DND-41 (cell line): ENCODE measurements around the gene FUOM.

Experiments
- ATAC-seq: fragments of 200-7000 bp; cut with Tn5 transposase; 3 replicates; pipeline ENCODE4 v1.9.1; 2021; ENCODE audit warnings: low read depth; ENCODE audit not compliant: insufficient read depth
- DNase-seq: peaks from one replicate; pipeline ENCODE4 v3.0.0-alpha.2; 2020
- H2AFZ ChIP-seq: 2 replicates; pipeline ENCODE4 v1.6.0; 2012; ENCODE audit warnings: low read depth, low read length
- H3K27ac ChIP-seq: 2 replicates; pipeline ENCODE4 v1.5.1; 2012; ENCODE audit warnings: low read length, inconsistent platforms
- H3K27me3 ChIP-seq: fragments of 200-600 bp; sonication (generic); 2 replicates; pipeline ENCODE4 v1.6.0; 2012; ENCODE audit warnings: low read length, mild to moderate bottlenecking, inconsistent platforms; ENCODE audit not compliant: insufficient read depth, poor library complexity
- H3K36me3 ChIP-seq: 2 replicates; pipeline ENCODE4 v1.5.1; 2012; ENCODE audit warnings: low read length, inconsistent platforms; ENCODE audit not compliant: insufficient read depth
- H3K4me1 ChIP-seq: 2 replicates; pipeline ENCODE4 v1.5.1; 2012; ENCODE audit warnings: mild to moderate bottlenecking, low read length; ENCODE audit not compliant: insufficient read depth
- H3K4me2 ChIP-seq: 2 replicates; pipeline ENCODE4 v1.6.0; 2012; ENCODE audit warnings: mild to moderate bottlenecking, moderate library complexity, low read length, inconsistent platforms; ENCODE audit not compliant: insufficient read depth
- H3K4me3 ChIP-seq, 2 experiments: fragments of 200-600 bp in 1 of 2; shearing (Covaris generic) in 1 of 2; 2 replicates each; pipeline ENCODE4 v1.5.1; 2012 to 2016; ENCODE audit warnings: inconsistent platforms in 2 of 2, low read length in 2 of 2, mild to moderate bottlenecking in 2 of 2, low read depth in 1 of 2, moderate library complexity in 1 of 2
- H3K79me2 ChIP-seq: 2 replicates; pipeline ENCODE4 v1.6.0; 2012; ENCODE audit warnings: low read length, inconsistent platforms; ENCODE audit not compliant: insufficient read depth
- H3K9ac ChIP-seq: 2 replicates; pipeline ENCODE4 v1.6.0; 2012; ENCODE audit warnings: low read depth, mild to moderate bottlenecking, inconsistent platforms, low read length, moderate library complexity
- H3K9me3 ChIP-seq: 2 replicates; pipeline ENCODE4 v1.5.1; 2012; ENCODE audit warnings: low read length, moderate library complexity, mild to moderate bottlenecking, inconsistent platforms; ENCODE audit not compliant: insufficient read depth, severe bottlenecking
- H4K20me1 ChIP-seq: 2 replicates; pipeline ENCODE4 v1.6.0; 2012; ENCODE audit warnings: low read length; ENCODE audit not compliant: insufficient read depth
- EZH2 ChIP-seq: IDR thresholded peaks from 3 replicates; pipeline ENCODE4 v1.6.1; 2012; ENCODE audit warnings: borderline replicate concordance, low read depth, mild to moderate bottlenecking, moderate library complexity, low read length, inconsistent platforms; ENCODE audit not compliant: severe bottlenecking
- TF ChIP-seq, protein P1 (sequence below): IDR thresholded peaks from 2 replicates; pipeline ENCODE4 v1.5.1; 2012; ENCODE audit warnings: borderline replicate concordance, low read length, moderate library complexity, mild to moderate bottlenecking; ENCODE audit not compliant: poor library complexity, severe bottlenecking; ENCODE audit errors: extremely low read depth

Gene FUOM

DNA sequence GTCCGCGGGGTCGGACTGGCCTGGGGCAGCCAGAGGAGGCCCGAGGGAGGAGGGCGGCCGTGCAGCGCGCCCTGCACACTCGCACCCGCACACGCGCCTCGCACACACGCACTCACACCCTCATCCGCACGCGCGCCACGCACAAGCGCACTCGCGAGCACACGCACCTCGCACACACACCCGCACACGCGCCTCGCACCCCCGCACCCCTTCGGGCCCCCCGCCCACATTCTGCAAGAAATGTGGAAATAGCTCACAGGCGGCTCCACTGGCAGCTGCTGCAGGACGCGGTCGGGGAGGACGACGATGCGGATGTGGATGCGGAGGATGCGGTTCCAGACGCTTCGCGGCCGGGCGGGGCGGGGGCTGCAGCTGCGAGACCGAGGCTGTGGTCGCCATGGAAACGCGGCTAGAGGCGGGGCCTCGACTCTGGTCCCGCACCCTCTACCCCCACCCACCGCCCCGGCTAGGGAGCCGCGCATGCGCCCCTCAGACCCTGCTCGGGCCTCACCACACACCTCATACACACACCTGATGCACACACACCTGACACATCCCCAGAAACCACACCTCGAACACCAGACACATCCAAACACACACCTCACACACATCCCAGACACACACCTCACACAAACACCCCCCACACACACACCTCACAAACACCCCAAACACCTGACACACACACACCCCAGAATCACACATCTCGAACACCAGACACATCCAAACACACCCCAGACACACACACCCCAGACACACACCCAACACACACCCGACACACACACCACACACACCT lies 21.0 kb downstream of the FUOM start, which contains the start of gene CALY:
Gene CALY (minus strand): TSS at position 320 of the 793 bp plus-strand sequence. CDS start 7,907 bp downstream, outside the sequence.
- no peaks in the 10 kb centered on the region; the same call in 1 of the 2 replicates for H4K20me1 ChIP-seq
- no peaks in the 10 kb centered on the region for H3K36me3 ChIP-seq
- TF ChIP-seq, protein P1, sequence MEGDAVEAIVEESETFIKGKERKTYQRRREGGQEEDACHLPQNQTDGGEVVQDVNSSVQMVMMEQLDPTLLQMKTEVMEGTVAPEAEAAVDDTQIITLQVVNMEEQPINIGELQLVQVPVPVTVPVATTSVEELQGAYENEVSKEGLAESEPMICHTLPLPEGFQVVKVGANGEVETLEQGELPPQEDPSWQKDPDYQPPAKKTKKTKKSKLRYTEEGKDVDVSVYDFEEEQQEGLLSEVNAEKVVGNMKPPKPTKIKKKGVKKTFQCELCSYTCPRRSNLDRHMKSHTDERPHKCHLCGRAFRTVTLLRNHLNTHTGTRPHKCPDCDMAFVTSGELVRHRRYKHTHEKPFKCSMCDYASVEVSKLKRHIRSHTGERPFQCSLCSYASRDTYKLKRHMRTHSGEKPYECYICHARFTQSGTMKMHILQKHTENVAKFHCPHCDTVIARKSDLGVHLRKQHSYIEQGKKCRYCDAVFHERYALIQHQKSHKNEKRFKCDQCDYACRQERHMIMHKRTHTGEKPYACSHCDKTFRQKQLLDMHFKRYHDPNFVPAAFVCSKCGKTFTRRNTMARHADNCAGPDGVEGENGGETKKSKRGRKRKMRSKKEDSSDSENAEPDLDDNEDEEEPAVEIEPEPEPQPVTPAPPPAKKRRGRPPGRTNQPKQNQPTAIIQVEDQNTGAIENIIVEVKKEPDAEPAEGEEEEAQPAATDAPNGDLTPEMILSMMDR = no peak
- TF ChIP-seq EZH2 = no peak
- peaks cover 2% of the 10 kb centered on the region for H3K27me3 ChIP-seq
- ATAC-seq (peak; percentile 57), DNase-seq (peak; percentile 59)
- H3K4me3 ChIP-seq = no peak within 1 kb of the TSS
- no peak within 1 kb of the TSS for H2AFZ ChIP-seq
- no peak within 1 kb of the TSS for H3K4me2 ChIP-seq
- no peaks in the 10 kb centered on the region for H3K9me3 ChIP-seq
- H3K79me2 ChIP-seq = no peaks in the 10 kb centered on the region
- no peak within 1 kb of the TSS for H3K9ac ChIP-seq
- H3K4me1 ChIP-seq = no peaks in the 10 kb centered on the region
- H3K27ac ChIP-seq = no peak within 1 kb of the TSS

DNA sequence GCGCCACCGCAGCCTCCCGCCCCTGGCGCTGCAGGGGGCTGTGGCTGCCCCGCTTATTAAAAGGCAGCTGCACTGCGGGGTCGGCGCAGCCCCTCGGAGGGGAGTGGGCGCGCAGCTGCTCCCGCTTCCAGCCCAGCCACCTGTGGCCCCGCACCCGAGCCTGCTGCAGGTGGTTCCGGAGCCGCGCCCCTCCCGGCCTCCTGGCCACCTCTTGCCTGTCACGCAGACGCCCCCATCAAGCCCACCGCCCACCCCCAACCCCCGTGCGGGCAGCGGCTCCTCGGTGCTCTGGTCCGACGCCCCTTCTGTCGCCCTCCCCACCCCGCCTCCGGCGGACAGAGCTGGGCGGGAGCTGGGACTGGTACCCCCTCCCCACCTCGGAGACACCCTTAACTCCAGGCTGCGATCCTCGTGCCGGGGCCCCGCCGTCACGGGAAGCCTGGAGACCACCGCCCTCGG lies 21.7 kb downstream of the FUOM start:
- H3K27me3 ChIP-seq = peaks cover 5% of the 10 kb centered on the region
- no peak overlapping the region for H3K27ac ChIP-seq
- TF ChIP-seq EZH2 = no peak
- TF ChIP-seq, protein P1 = no peak
- DNase-seq (no peak), ATAC-seq (no peak)
- no peaks in the 10 kb centered on the region for H3K4me1 ChIP-seq
- H3K79me2 ChIP-seq = no peaks in the 10 kb centered on the region
- no peak overlapping the region for H2AFZ ChIP-seq
- H3K4me2 ChIP-seq = no peak overlapping the region
- no peak overlapping the region for H3K9ac ChIP-seq
- H3K4me3 ChIP-seq = no peak overlapping the region
- no peaks in the 10 kb centered on the region for H3K9me3 ChIP-seq
- no peaks in the 10 kb centered on the region for H3K36me3 ChIP-seq
- H4K20me1 ChIP-seq = no peaks in the 10 kb centered on the region; the same call in 1 of the 2 replicates

DNA sequence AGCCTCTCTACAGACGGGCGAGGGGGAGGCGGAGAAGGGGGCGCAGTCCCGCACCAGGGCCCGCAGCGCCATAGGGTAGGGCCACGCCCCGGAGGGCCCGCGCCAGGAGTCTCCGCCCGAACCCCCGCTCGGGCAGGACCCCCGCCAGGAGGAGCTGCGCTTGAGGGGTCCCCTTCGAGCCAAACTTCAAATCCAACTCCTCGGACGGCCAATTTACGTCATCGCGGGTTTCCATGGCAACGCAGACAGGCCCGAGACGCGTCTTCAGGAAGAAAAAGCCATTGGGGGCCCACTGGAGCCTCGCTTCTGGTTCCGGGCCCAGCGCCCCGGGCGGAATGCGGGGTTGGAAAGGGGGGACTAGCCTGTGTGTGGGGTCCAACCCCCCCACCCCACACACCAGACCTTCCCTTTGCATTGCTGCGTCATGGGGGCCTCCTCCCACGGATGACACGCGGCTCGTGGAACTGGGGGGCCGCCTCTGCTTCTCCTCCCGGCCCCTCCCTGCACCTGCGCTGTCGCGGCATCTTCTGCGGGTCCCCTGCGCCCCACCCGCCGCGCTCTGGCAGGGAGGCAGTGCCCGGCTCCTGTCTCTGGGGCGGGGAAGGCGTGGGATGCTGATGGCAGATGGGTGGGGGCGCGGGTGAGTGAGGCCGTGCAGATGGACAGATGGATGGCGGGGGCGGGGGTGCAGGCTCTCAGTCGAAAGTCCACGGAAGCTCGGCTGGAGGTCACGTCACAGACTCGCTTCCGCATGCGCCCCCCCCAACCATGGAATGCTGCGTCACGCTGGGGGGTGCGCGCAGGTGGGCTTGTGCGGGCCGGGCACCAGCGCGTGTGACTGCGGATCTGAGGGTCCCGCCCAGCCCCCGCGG lies 22.3 kb downstream of the FUOM start:
- Histone ChIP-seq H4K20me1 (no peaks in the 10 kb centered on the region; the same call in 1 of the 2 replicates), H2AFZ (no peak overlapping the region), H3K27ac (no peak overlapping the region), H3K4me1 (no peaks in the 10 kb centered on the region), H3K36me3 (no peaks in the 10 kb centered on the region), H3K4me3 (no peak overlapping the region), H3K9ac (no peak overlapping the region), H3K27me3 (peaks cover 5% of the 10 kb centered on the region), H3K4me2 (no peak overlapping the region), H3K79me2 (no peaks in the 10 kb centered on the region), H3K9me3 (no peaks in the 10 kb centered on the region)
- ATAC-seq (no peak), DNase-seq (no peak)
- no peak for TF ChIP-seq EZH2
- TF ChIP-seq, protein P1 = no peak
